HG03064 (cell line): Measurements from ENCODE around the gene REEP6.

ENCODE experiments used
- ATAC-seq: cut with Tn5 transposase; IDR thresholded peaks from one replicate; pipeline ENCODE4 v1.9.1; 2021; ENCODE audit warnings: low read depth; ENCODE audit not compliant: unreplicated experiment

Gene REEP6

GRCh38 chr19:1491114-1491848 is at the start of gene REEP6:
Gene REEP6 (plus strand): TSS chr19:1491181. CDS start chr19:1491270, 89 bp downstream.
- peak; percentile 7 for ATAC-seq

GRCh38 chr19:1441677-1442438 is 49.1 kb upstream of the REEP6 start:
- ATAC-seq, result no peak

GRCh38 chr19:1445185-1445931 is 45.6 kb upstream of the REEP6 start:
- no peak for ATAC-seq

- ATAC-seq, result no peak
Observed at GRCh38 chr19:1445932-1446712, 44.9 kb upstream of the REEP6 start.

GRCh38 chr19:1446713-1447481 is 44.1 kb upstream of the REEP6 start:
- ATAC-seq, result no peak

- ATAC-seq, result no peak
Observed at GRCh38 chr19:1447504-1447903, 43.5 kb upstream of the REEP6 start.

- ATAC-seq, result no peak
Observed at GRCh38 chr19:1447944-1448343, 43.0 kb upstream of the REEP6 start.

GRCh38 chr19:1449467-1450442 is 41.2 kb upstream of the REEP6 start, which contains the start of gene APC2:
Gene APC2 (plus strand): TSS chr19:1450121. CDS start chr19:1453002, 2,881 bp downstream.
- ATAC-seq, result no peak

GRCh38 chr19:1450735-1451731 is 39.9 kb upstream of the REEP6 start:
- ATAC-seq, result no peak

- no peak for ATAC-seq
Observed at GRCh38 chr19:1451916-1452801, 38.8 kb upstream of the REEP6 start.

- no peak for ATAC-seq
Observed at GRCh38 chr19:1452802-1453524, 38.0 kb upstream of the REEP6 start.

GRCh38 chr19:1453525-1454364 is 37.2 kb upstream of the REEP6 start:
- ATAC-seq, result no peak

- no peak for ATAC-seq
Observed at GRCh38 chr19:1455002-1455335, 36.0 kb upstream of the REEP6 start.

GRCh38 chr19:1455336-1456120 is 35.5 kb upstream of the REEP6 start:
- no peak for ATAC-seq
